PFSK-1 (cell line): ENCODE measurements around the gene MEIS3.

ENCODE experiments used
- FOXP2 ChIP-seq: optimal IDR thresholded peaks from 2 replicates; pipeline ENCODE3; 2011; ENCODE audit warnings: borderline replicate concordance, control low read depth, inconsistent platforms; ENCODE audit not compliant: insufficient read depth; ENCODE audit errors: extremely low read length, extremely low read depth
- POLR2AphosphoS5 ChIP-seq: IDR thresholded peaks from 2 replicates; pipeline ENCODE4 v1.6.1; 2012; ENCODE audit warnings: low read depth, mild to moderate bottlenecking, control low read depth, low read length, moderate library complexity
- REST ChIP-seq, 2 experiments: IDR thresholded peaks; 2 replicates each; pipeline versions ENCODE4 v1.6.1 to v1.8.0; 2011 to 2012; ENCODE audit warnings: low read depth in 2 of 2, low read length in 2 of 2, control low read depth in 1 of 2, inconsistent platforms in 1 of 2, mild to moderate bottlenecking in 1 of 2, moderate library complexity in 1 of 2; ENCODE audit not compliant: insufficient read depth in 1 of 2
- SIN3A ChIP-seq: IDR thresholded peaks from 2 replicates; pipeline ENCODE4 v1.6.1; 2012; ENCODE audit warnings: mild to moderate bottlenecking, low read length, moderate library complexity, borderline replicate concordance; ENCODE audit not compliant: insufficient read depth
- TAF1 ChIP-seq: IDR thresholded peaks from 2 replicates; pipeline ENCODE4 v1.6.1; 2012; ENCODE audit warnings: low read length, control low read depth, borderline replicate concordance; ENCODE audit not compliant: insufficient read depth

The MEIS3 gene

GRCh38 chr19:47377208-47377701 is 42.1 kb downstream of the MEIS3 start:
- no peak for TF ChIP-seq TAF1
- TF ChIP-seq POLR2AphosphoS5, result no peak
- TF ChIP-seq REST (IDR thresholded peaks at IDR 0.05; ENCODE audit: insufficient read depth in 1 of 2, low read depth in 2 of 2, low read length in 2 of 2), result no peak
- no peak for TF ChIP-seq FOXP2
- no peak for TF ChIP-seq SIN3A

- TF ChIP-seq REST (IDR thresholded peaks at IDR 0.05; ENCODE audit: insufficient read depth in 1 of 2, low read depth in 2 of 2, low read length in 2 of 2) (no peak), SIN3A (no peak), FOXP2 (no peak), TAF1 (no peak), POLR2AphosphoS5 (no peak)
These were observed 42.7 kb downstream of the MEIS3 start for GRCh38 chr19:47376589-47377144.

GRCh38 chr19:47375694-47376588 is 43.4 kb downstream of the MEIS3 start:
- TF ChIP-seq SIN3A (no peak), REST (IDR thresholded peaks at IDR 0.05; ENCODE audit: insufficient read depth in 1 of 2, low read depth in 2 of 2, low read length in 2 of 2) (no peak), POLR2AphosphoS5 (no peak), TAF1 (no peak), FOXP2 (no peak)

- TF ChIP-seq TAF1, result no peak
- no peak for TF ChIP-seq POLR2AphosphoS5
- TF ChIP-seq FOXP2, result no peak
- TF ChIP-seq REST (IDR thresholded peaks at IDR 0.05; ENCODE audit: insufficient read depth in 1 of 2, low read depth in 2 of 2, low read length in 2 of 2), result no peak
- TF ChIP-seq SIN3A, result no peak
These were observed 44.2 kb downstream of the MEIS3 start for GRCh38 chr19:47374876-47375693.
